GM12878 (cell line): Measurements from ENCODE around the gene FUBP1. TPM values are rescaled to one million over a fixed set of nuclear protein-coding genes. Genes with fewer than 3 reads are reported as not detected.

ENCODE experiments used
- ATF7 ChIP-seq: fragments of 450-650 bp; IDR thresholded peaks from 2 replicates; pipeline ENCODE4 v1.6.1; 2016; ENCODE audit warnings: low read depth, mild to moderate bottlenecking
- CHD2 ChIP-seq: IDR thresholded peaks from 2 replicates; pipeline ENCODE4 v1.6.1; 2011; ENCODE audit warnings: low read depth, low read length, improper control_type of control experiment, borderline replicate concordance
- DPF2 ChIP-seq: fragments of 450-650 bp; IDR thresholded peaks from 2 replicates; pipeline ENCODE4 v1.6.1; 2017; ENCODE audit warnings: mild to moderate bottlenecking
- EED ChIP-seq: sonication (generic); IDR thresholded peaks from 2 replicates; pipeline ENCODE4 v1.6.1; 2016; ENCODE audit warnings: antibody characterized with exemption, low read depth
- EGR1 ChIP-seq, 2 experiments: IDR thresholded peaks; 1 replicate in 1 of 2; 2 replicates in 1 of 2; pipeline ENCODE4 v1.6.1; 2011 to 2012; ENCODE audit warnings: low read depth in 2 of 2, low read length in 2 of 2, borderline replicate concordance in 1 of 2, mild to moderate bottlenecking in 1 of 2, moderate library complexity in 1 of 2
- HSF1 ChIP-seq: fragments of 150-350 bp; IDR thresholded peaks from 2 replicates; pipeline ENCODE4 v1.6.1; 2014; ENCODE audit warnings: mild to moderate bottlenecking, low read depth, low read length
- IKZF2 ChIP-seq, 2 experiments: fragments of 450-650 bp; IDR thresholded peaks; 2 replicates each; pipeline ENCODE4 v1.6.1; 2017; ENCODE audit warnings: mild to moderate bottlenecking in 2 of 2, moderate library complexity in 2 of 2
- IRF5 ChIP-seq: fragments of 450-650 bp; IDR thresholded peaks from 2 replicates; pipeline ENCODE4 v1.6.1; 2017; ENCODE audit warnings: borderline replicate concordance
- MAX ChIP-seq: IDR thresholded peaks from 2 replicates; pipeline ENCODE4 v1.6.1; 2012; ENCODE audit warnings: low read depth, low read length, improper control_type of control experiment
- MYB ChIP-seq: fragments of 150-350 bp; IDR thresholded peaks from 2 replicates; pipeline ENCODE4 v1.6.1; 2014; ENCODE audit warnings: mild to moderate bottlenecking, low read depth, low read length, borderline replicate concordance
- PAX8 ChIP-seq: fragments of 450-650 bp; IDR thresholded peaks from 2 replicates; pipeline ENCODE4 v1.6.1; 2017; ENCODE audit warnings: mild to moderate bottlenecking, moderate library complexity
- POLR2A ChIP-seq: IDR thresholded peaks from 2 replicates; pipeline ENCODE4 v1.6.1; 2011; ENCODE audit warnings: low read depth, mild to moderate bottlenecking, low read length
- POU2F2 ChIP-seq: IDR thresholded peaks from 3 replicates; pipeline ENCODE4 v1.6.1; 2011; ENCODE audit warnings: low read depth, mild to moderate bottlenecking, low read length, borderline replicate concordance
- RELA ChIP-seq: fragments of 450-650 bp; IDR thresholded peaks from 2 replicates; pipeline ENCODE4 v1.8.0; 2014; ENCODE audit warnings: borderline replicate concordance; ENCODE audit not compliant: partially characterized antibody
- SKIL ChIP-seq: fragments of 450-650 bp; IDR thresholded peaks from 2 replicates; pipeline ENCODE4 v1.6.1; 2017; ENCODE audit warnings: mild to moderate bottlenecking, low read depth, inconsistent platforms; ENCODE audit not compliant: poor library complexity, severe bottlenecking
- SRF ChIP-seq, 2 experiments: IDR thresholded peaks; 2 replicates each; pipeline ENCODE4 v1.6.1; 2011; ENCODE audit warnings: low read depth in 2 of 2, low read length in 2 of 2, mild to moderate bottlenecking in 1 of 2, moderate library complexity in 1 of 2
- SUPT20H ChIP-seq: IDR thresholded peaks from 2 replicates; pipeline ENCODE4 v1.6.1; 2011; ENCODE audit warnings: low read depth, mild to moderate bottlenecking, low read length, moderate library complexity, borderline replicate concordance; ENCODE audit not compliant: control insufficient read depth
- TAF1 ChIP-seq: IDR thresholded peaks from 2 replicates; pipeline ENCODE4 v1.6.1; 2011; ENCODE audit warnings: mild to moderate bottlenecking, low read depth, low read length, borderline replicate concordance
- ZBED1 ChIP-seq: IDR thresholded peaks from 2 replicates; pipeline ENCODE4 v1.6.1; 2016; ENCODE audit warnings: borderline replicate concordance
- ZBTB4 ChIP-seq: fragments of 450-650 bp; formaldehyde crosslinking; IDR thresholded peaks from 2 replicates; pipeline ENCODE4 v1.4.0; 2022; ENCODE audit warnings: mild to moderate bottlenecking, moderate library complexity
- polyA plus RNA-seq, 11 experiments: library from polyadenylated mRNA; depleted of rRNA in 4 of 11; unstranded in 6 of 11; stranded (reverse) in 5 of 11; fragments of >200 nt; fragmentation: Nextera tagmentation in 4 of 11; fragmentation: Illumina TruSeq in 1 of 11; extraction: Ambion mirVana in 4 of 11; extraction: Trizol in 1 of 11; gene quantifications; 1 replicate in 1 of 11; 2 replicates in 10 of 11; pipeline versions ENCODE4 v1.2.1 to v1.2.3, GENCODE V29; 2011 to 2016; ENCODE audit warnings: inconsistent platforms in 2 of 11, missing spikeins in 2 of 11, low read depth in 1 of 11
- total RNA-seq, 4 experiments: library from RNA; depleted of rRNA in 3 of 4; stranded (reverse); fragments of >200 nt in 3 of 4; fragmentation: Illumina TruSeq in 1 of 4; extraction: Trizol in 1 of 4; gene quantifications; 2 replicates each; pipeline versions ENCODE4 v1.2.1 to v1.2.3, GENCODE V29; 2013 to 2021

Gene FUBP1
- total and polyA plus RNA-seq, 10 of the 15 experiments (the other 5 are each of a cell fraction or from before 2014, with no cell fraction given): 110 to 343 (median 191) TPM

GRCh38 chr1:78004719-78005447 lies 26.0 kb upstream of the FUBP1 start, which contains the start of gene DNAJB4 (continued):
- TF ChIP-seq SKIL (no peak), EED (no peak), IRF5 (no peak), IKZF2 (IDR thresholded peaks at IDR 0.05) (no peak), ATF7 (peak; percentile 92; the same call in 1 of the 2 replicates), RELA (peak; percentile 6), SRF (IDR thresholded peaks at IDR 0.05; ENCODE audit: low read depth in 2 of 2, low read length in 2 of 2) (no peak), DPF2 (no peak), TAF1 (peak; percentile 76; the same call in 1 of the 2 replicates), EGR1 (IDR thresholded peaks at IDR 0.05; ENCODE audit: borderline replicate concordance in 1 of 2, low read depth in 2 of 2, low read length in 2 of 2) (no peak), SUPT20H (no peak), CHD2 (0 out of 2 replicates have a peak, but pooled peaks have one; percentile 30), HSF1 (peak; percentile 94), POU2F2 (peak; percentile 73; the same call in 2 of the 3 replicates), ZBTB4 (CRISPR knock-in tag) (no peak), MAX (no peak), POLR2A (peak; percentile 72), MYB (no peak), ZBED1 (no peak), PAX8 (peak; percentile 67; the same call in 1 of the 2 replicates)
